ENCODE measurements around the gene CC2D2A. TPM values are rescaled to one million over a fixed set of nuclear protein-coding genes. Genes with fewer than 3 reads are reported as not detected.

Gene CC2D2A
- total RNA-seq, result 20.6 and 23.2 TPM in 2 replicates

DNA sequence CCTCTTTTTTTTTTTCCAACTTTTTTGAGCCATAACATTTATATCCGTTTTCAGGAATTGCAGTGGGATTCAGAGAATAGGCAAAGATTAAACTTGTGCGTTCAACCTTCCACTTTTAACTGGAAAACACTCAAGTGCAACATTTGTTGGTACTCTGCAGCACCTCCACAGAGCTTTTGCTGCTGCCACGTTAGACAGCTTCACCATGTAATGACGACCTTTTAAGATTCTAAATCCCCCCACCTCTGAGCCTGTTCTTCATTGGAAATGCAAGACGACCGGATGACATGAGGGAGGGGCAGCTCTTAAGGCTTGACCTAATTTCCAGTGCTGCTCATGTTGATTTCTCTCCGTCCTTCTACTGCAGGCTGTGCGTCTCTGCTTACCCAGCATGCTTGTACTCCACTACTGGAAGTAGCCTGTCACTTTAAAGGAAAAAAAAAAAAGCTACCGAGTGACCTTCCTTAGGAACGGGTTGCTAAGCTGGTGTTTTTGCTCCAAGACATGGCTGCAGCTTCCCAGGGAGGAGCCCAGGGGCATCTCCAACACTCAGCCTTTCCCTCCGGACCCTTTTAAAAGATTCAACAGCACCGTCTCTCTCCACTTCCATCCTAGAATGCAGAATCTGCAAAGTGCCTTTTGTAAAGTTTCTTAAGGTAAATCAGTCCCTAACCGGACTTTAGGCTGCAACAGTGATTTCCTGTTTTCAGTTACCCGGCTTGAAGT lies at the start of gene CC2D2A:
CC2D2A (plus strand) TSS at position 481 of the 726 bp plus-strand sequence. CDS start 6,051 bp downstream, outside the sequence.

GRCh38 chr4:15427701-15428100 lies 42.0 kb upstream of the CC2D2A start, which contains the start of gene C1QTNF7:
C1QTNF7 (plus strand) TSS chr4:15428033; CDS start chr4:15435744, 7,711 bp downstream.

Other genes with a start within 250 kb of the CC2D2A start
- 0.43 and 1.0 TPM in 2 replicates for gene C1QTNF7, start 41.8 kb upstream of the CC2D2A start, total RNA-seq
- 105 and 108 TPM in 2 replicates for gene FBXL5, start 185.5 kb downstream of the CC2D2A start, total RNA-seq
- 21.0 and 24.9 TPM in 2 replicates for gene FAM200B, start 211.9 kb downstream of the CC2D2A start, total RNA-seq
- 19.9 and 21.2 TPM in 2 replicates for gene BST1, start 233.2 kb downstream of the CC2D2A start, total RNA-seq